GM06990 (cell line): ENCODE measurements around the gene CDC42EP3.
A peak's percentile ranks its signal among the peaks of the same experiment; 100 is the strongest.

Experiments
- DNase-seq: peaks from one replicate; pipeline ENCODE4 v3.0.0-alpha.2; 2011; ENCODE audit not compliant: insufficient read length; ENCODE audit errors: extremely low read depth
- H3K27me3 ChIP-seq: replicated peaks from 2 replicates; pipeline ENCODE4 v1.6.0; 2011; ENCODE audit warnings: low read length; ENCODE audit not compliant: control insufficient read depth, insufficient read depth
- H3K36me3 ChIP-seq: 2 replicates; pipeline ENCODE4 v1.5.1; 2011; ENCODE audit warnings: low read length; ENCODE audit not compliant: control insufficient read depth, insufficient read depth
- H3K4me3 ChIP-seq: replicated peaks from 2 replicates; pipeline ENCODE4 v1.5.1; 2011; ENCODE audit warnings: low read depth, mild to moderate bottlenecking, control low read depth, low read length
- TF ChIP-seq, protein P1 (sequence below): IDR thresholded peaks from 2 replicates; pipeline ENCODE4 v1.5.1; 2011; ENCODE audit warnings: low read length, control low read depth, mild to moderate bottlenecking, inconsistent platforms; ENCODE audit not compliant: insufficient read depth, poor library complexity, severe bottlenecking

CDC42EP3 gene

DNA sequence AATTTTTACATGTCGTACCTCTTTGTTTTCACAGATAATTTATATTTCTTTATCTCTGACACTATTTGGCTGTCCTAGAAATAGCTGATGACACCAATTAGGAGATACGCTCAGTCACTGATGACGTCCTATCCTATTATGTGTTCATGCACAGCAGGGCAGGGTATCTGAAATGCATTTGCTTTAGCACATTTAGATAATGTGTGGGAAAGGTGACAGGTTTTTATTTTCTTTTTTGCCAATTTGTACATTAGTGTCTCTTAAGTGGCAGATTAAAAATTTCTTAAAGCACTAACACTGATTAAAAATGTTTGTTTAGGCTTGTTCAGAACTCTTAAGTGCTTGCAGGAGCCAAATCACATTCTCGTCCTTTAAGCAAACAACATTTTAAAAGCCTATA, 39.7 kb downstream of the CDC42EP3 start:
- no peak for DNase-seq
- TF ChIP-seq, protein P1, sequence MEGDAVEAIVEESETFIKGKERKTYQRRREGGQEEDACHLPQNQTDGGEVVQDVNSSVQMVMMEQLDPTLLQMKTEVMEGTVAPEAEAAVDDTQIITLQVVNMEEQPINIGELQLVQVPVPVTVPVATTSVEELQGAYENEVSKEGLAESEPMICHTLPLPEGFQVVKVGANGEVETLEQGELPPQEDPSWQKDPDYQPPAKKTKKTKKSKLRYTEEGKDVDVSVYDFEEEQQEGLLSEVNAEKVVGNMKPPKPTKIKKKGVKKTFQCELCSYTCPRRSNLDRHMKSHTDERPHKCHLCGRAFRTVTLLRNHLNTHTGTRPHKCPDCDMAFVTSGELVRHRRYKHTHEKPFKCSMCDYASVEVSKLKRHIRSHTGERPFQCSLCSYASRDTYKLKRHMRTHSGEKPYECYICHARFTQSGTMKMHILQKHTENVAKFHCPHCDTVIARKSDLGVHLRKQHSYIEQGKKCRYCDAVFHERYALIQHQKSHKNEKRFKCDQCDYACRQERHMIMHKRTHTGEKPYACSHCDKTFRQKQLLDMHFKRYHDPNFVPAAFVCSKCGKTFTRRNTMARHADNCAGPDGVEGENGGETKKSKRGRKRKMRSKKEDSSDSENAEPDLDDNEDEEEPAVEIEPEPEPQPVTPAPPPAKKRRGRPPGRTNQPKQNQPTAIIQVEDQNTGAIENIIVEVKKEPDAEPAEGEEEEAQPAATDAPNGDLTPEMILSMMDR = no peak
- H3K4me3 ChIP-seq = no peak overlapping the region
- peaks cover 2% of the 10 kb centered on the region; the same call in 1 of the 2 replicates for H3K36me3 ChIP-seq
- no peaks in the 10 kb centered on the region for H3K27me3 ChIP-seq

GRCh38 chr2:37631292-37631691, 40.1 kb downstream of the CDC42EP3 start:
- Histone ChIP-seq H3K4me3 (peak overlapping the region; percentile 17; the same call in 1 of the 2 replicates), H3K27me3 (no peaks in the 10 kb centered on the region), H3K36me3 (peaks cover 2% of the 10 kb centered on the region; the same call in 1 of the 2 replicates)
- TF ChIP-seq, protein P1 = no peak
- DNase-seq = no peak

GRCh38 chr2:37630776-37631175, 40.7 kb downstream of the CDC42EP3 start:
- TF ChIP-seq, protein P1 = no peak
- Histone ChIP-seq H3K36me3 (peaks cover 2% of the 10 kb centered on the region; the same call in 1 of the 2 replicates), H3K27me3 (no peaks in the 10 kb centered on the region), H3K4me3 (no peak overlapping the region)
- DNase-seq = no peak

GRCh38 chr2:37630301-37630700, 41.1 kb downstream of the CDC42EP3 start:
- Histone ChIP-seq H3K4me3 (no peak overlapping the region), H3K36me3 (peaks cover 2% of the 10 kb centered on the region; the same call in 1 of the 2 replicates), H3K27me3 (no peaks in the 10 kb centered on the region)
- TF ChIP-seq, protein P1 = no peak
- no peak for DNase-seq

DNA sequence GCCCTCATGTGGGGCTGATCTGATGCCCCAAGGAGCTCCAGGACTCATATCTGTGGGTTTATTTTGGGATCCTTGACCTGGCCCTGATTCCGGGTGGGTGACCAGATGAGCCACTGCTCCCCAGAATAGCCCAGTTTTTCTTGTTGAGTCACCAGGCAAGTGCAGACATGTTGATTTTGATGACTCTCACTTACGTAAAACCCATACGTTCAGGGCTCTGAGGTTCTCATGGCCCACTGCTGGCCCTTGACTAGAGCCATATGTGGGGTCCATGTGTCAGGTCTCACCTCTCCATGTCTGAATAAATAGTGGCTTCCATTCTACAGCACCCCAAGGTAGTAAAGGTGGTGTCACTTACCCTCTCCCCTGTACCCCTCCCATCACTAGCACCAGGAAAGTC, 41.9 kb downstream of the CDC42EP3 start:
- peaks cover 2% of the 10 kb centered on the region; the same call in 1 of the 2 replicates for H3K36me3 ChIP-seq
- DNase-seq = no peak
- H3K27me3 ChIP-seq = no peaks in the 10 kb centered on the region
- TF ChIP-seq, protein P1 = no peak
- 0 out of 2 replicates have a peak overlapping the region, but pooled peaks have one; percentile 6 for H3K4me3 ChIP-seq

DNA sequence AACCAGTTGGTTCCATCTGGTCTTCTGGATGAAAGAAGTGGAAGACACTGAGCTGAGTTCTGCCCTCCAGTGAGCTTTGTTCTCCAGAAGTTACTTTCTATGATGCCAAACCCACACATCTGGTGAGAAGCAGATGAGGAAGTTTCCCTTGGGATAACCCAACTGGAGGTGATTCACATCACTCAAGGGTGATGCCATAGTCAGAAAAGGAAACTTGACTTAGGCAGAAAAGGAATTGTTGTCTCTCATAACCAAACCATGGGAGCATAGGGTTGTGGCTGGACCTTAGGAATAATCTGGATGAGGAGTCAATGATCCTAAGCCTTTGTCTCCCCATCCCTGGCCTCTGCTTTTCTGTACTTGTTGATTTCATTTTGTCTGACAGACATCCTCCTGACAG, 43.7 kb downstream of the CDC42EP3 start:
- no peaks in the 10 kb centered on the region for H3K27me3 ChIP-seq
- no peak for DNase-seq
- peak overlapping the region; percentile 54 for H3K4me3 ChIP-seq
- TF ChIP-seq, protein P1 = no peak
- peaks cover 2% of the 10 kb centered on the region; the same call in 1 of the 2 replicates for H3K36me3 ChIP-seq
